ENCODE measurements around the gene PUM1. TPM values are rescaled to one million over a fixed set of nuclear protein-coding genes. Genes with fewer than 3 reads are reported as not detected.
A peak's percentile ranks its signal among the peaks of the same experiment; 100 is the strongest.
"Not testable (repeated sequence)": the region's sequence is repeated elsewhere in the genome, so short reads cannot be mapped to it uniquely, and the experiment has no call there.

Gene PUM1
- total and polyA plus RNA-seq, 10 donors, result 14.9 to 122 (median 82.5) TPM

DNA sequence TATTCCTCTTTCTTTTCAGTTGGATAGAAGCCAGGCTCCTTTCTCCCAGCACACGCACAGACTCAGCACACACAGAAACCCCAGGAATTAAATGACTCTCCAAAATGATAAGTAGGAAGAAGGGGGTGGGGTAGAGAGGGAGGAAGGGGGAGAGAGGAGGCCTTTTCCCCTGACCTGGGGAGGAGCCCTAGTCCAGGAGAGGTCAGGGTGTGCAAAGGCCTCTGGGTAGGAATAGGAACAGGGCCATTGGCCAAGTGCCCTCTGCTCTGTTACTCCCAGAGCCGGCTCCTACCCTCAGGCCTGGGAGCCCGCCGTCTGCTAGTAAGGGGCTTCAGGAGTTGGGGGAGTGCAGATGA is 35.6 kb upstream of the PUM1 start:
- Histone ChIP-seq H3K27ac (peak overlapping the region in 4 of 8 donors; percentile 62 to 80 (median 72)), H3K27me3 (replicated peaks in 1 of 7) (no peaks in the 10 kb centered on the region), H3K9me3 (no peaks in the 10 kb centered on the region), H3K4me1 (peaks cover 0 to 33% (median 10%) of the 10 kb centered on the region in 6 donors), H3K4me3 (no peak overlapping the region), H3K36me3 (no peaks in the 10 kb centered on the region)
- TF ChIP-seq POLR2A (IDR thresholded peaks at IDR 0.05) (no peak), POLR2AphosphoS5 (IDR thresholded peaks at IDR 0.05) (no peak)
- TF ChIP-seq, protein P1, sequence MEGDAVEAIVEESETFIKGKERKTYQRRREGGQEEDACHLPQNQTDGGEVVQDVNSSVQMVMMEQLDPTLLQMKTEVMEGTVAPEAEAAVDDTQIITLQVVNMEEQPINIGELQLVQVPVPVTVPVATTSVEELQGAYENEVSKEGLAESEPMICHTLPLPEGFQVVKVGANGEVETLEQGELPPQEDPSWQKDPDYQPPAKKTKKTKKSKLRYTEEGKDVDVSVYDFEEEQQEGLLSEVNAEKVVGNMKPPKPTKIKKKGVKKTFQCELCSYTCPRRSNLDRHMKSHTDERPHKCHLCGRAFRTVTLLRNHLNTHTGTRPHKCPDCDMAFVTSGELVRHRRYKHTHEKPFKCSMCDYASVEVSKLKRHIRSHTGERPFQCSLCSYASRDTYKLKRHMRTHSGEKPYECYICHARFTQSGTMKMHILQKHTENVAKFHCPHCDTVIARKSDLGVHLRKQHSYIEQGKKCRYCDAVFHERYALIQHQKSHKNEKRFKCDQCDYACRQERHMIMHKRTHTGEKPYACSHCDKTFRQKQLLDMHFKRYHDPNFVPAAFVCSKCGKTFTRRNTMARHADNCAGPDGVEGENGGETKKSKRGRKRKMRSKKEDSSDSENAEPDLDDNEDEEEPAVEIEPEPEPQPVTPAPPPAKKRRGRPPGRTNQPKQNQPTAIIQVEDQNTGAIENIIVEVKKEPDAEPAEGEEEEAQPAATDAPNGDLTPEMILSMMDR (IDR thresholded peaks at IDR 0.05 in 8 of 11, conservative IDR thresholded peaks at IDR 0.05 in 3 of 11), result no peak
- DNase-seq, result no peak
- intact Hi-C loops (cut with DNase I; ENCODE audit: low total_unique reads), result no loop called here
- WGBS, 5 donors, result 61 to 69% (median 66%) methylated on average over 4 of the region's 4 CpGs

DNA sequence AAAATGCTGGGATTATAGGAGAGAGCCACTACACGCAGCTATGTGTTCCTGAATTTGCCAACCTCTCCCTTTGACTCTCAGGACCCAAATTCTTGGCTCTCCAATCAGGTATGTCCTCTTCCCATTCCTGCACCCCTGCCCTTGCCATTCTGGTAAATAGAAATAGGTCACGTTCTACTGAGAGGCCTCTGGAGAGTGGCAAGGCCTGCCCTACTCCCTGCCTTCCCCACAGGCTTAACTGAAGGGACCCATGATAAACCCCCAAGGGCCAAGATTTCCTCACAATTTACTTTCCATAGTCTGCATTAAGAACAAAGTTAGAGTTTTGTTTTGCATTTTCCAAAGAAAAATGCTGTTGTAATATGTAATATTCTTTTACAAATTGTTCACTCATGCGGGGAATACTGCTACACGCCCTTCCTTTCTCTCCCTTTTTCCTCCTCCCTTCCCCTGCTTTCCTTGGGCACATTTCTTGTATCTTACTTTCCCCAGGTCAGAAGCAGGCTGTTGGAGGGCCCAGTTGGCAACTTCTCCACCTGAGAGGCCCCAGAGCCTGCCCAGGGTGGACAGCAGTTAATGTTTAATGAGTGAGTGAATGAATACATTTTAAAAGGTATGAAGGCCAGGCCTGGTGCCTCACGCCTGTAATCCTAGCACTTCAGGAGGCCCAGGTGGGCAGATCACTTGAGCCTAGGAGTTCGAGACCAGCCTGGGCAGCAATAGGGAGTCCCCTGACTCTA is 33.9 kb upstream of the PUM1 start:
- H3K4me1 ChIP-seq, result peaks cover 0 to 33% (median 10%) of the 10 kb centered on the region in 6 donors
- no peak for TF ChIP-seq POLR2AphosphoS5 (IDR thresholded peaks at IDR 0.05)
- TF ChIP-seq, protein P1 (IDR thresholded peaks at IDR 0.05 in 8 of 11, conservative IDR thresholded peaks at IDR 0.05 in 3 of 11), result no peak
- no peak for TF ChIP-seq POLR2A (IDR thresholded peaks at IDR 0.05)
- H3K27ac ChIP-seq, result no peak overlapping the region
- WGBS, 5 donors, result 85 to 96% (median 88%) methylated on average over 6 of the region's 6 CpGs
- H3K4me3 ChIP-seq, result no peak overlapping the region
- no peaks in the 10 kb centered on the region for H3K27me3 ChIP-seq (replicated peaks in 1 of 7)
- H3K36me3 ChIP-seq, result no peaks in the 10 kb centered on the region
- no peaks in the 10 kb centered on the region for H3K9me3 ChIP-seq
- intact Hi-C loops (cut with DNase I; ENCODE audit: low total_unique reads), result no loop called here
- no peak for DNase-seq

DNA sequence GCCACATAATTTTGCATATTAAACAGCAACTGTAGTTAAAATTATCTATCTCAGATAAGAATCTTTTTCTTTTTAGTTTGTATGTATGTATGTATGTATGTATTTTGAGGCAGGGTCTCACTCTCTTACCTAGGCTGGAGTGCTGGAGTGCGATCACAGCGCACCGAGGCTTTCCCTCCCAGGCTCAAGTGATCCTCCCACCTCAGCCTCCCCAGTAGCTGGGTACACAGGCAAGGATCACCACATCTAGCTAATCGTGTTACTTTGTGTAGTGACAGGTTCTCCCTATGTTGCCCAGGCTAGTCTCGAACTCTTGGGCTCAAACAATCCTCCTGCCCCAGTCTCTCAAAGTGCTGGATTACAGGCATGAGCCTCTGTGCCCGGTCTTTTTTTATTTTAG is 30.5 kb upstream of the PUM1 start:
- Histone ChIP-seq H3K4me3 (no peak overlapping the region), H3K27ac (no peak overlapping the region), H3K4me1 (peaks cover 0 to 8% (median under 1%) of the 10 kb centered on the region in 6 donors), H3K27me3 (replicated peaks in 1 of 7) (no peaks in the 10 kb centered on the region), H3K9me3 (no peaks in the 10 kb centered on the region), H3K36me3 (no peaks in the 10 kb centered on the region)
- intact Hi-C loops (cut with DNase I; ENCODE audit: low total_unique reads), result no loop called here
- WGBS, 5 donors, result 85 to 92% (median 87%) methylated on average over 6 of the region's 6 CpGs
- DNase-seq, result no peak
- no peak for TF ChIP-seq POLR2AphosphoS5 (IDR thresholded peaks at IDR 0.05)
- TF ChIP-seq, protein P1 (IDR thresholded peaks at IDR 0.05 in 8 of 11, conservative IDR thresholded peaks at IDR 0.05 in 3 of 11), result no peak
- no peak for TF ChIP-seq POLR2A (IDR thresholded peaks at IDR 0.05)

DNA sequence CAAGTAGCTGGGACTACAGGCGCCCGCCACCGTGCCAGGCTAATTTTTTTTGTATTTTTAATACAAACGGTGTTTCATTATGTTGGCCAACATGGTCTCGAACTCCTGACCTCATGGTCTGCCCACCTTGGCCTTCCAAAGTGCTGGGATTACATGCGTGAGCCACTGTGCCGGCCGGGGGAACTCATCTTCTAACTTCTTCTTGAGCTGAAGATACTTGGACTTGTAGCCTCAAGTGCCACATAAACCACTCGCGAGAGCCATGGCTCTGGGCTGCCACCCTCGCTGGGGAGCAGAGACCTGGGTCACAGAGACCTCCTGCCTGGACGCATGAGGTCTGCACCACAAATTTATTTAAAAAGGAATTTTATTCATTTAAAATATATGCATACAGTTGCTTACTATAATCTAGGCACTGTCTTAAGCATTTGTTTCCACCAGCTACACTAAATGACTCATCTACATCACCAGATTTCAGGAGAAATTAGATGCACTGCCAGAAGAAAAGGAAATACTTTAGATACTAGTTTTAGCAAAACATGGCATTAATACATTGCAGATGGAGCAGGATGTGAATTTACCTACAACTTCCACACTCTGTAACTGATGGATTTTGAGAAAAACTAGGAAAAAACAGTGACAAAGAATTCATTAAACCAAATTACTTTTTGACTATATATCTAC is 29.9 kb upstream of the PUM1 start:
- intact Hi-C loops (cut with DNase I; ENCODE audit: low total_unique reads), result no loop called here
- no peak for DNase-seq
- Histone ChIP-seq H3K4me1 (peaks cover 0 to 2% (median 0%) of the 10 kb centered on the region in 6 donors), H3K9me3 (no peaks in the 10 kb centered on the region), H3K27ac (no peak overlapping the region), H3K4me3 (no peak overlapping the region), H3K36me3 (no peaks in the 10 kb centered on the region), H3K27me3 (replicated peaks in 1 of 7) (no peaks in the 10 kb centered on the region)
- TF ChIP-seq, protein P1 (IDR thresholded peaks at IDR 0.05 in 8 of 11, conservative IDR thresholded peaks at IDR 0.05 in 3 of 11), result no peak
- TF ChIP-seq POLR2AphosphoS5 (IDR thresholded peaks at IDR 0.05), result no peak
- no peak for TF ChIP-seq POLR2A (IDR thresholded peaks at IDR 0.05)
- WGBS, 5 donors, result 88 to 94% (median 91%) methylated on average over 12 of the region's 12 CpGs

DNA sequence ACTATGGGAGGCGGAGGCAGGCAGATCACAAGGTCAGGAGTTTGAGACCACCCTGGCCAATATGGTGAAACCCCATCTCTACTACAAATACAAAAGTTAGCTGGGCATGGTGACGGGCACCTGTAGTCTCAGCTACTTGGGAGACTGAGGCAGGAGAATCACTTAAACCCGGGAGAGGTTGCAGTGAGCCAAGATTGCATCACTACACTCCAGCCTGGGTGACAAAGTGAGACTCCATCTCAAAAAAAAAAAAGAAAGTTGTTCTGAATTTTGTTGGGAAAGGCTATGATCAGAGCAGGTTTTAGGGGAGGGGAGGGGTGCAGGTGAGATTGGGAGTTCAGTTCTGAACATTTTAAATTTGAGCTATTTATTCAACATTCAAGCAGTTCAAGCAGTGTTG is 22.6 kb upstream of the PUM1 start:
- H3K4me1 ChIP-seq; H3K4me3 ChIP-seq; DNase-seq; H3K27me3 ChIP-seq (replicated peaks in 1 of 7); H3K36me3 ChIP-seq; intact Hi-C loops (cut with DNase I; ENCODE audit: low total_unique reads); H3K9me3 ChIP-seq; H3K27ac ChIP-seq: not testable (repeated sequence)
- WGBS, 5 donors, result 79 to 98% (median 91%) methylated on average over 3 of the region's 3 CpGs
